ENCODE measurements around the gene RTP2. TPM values are rescaled to one million over a fixed set of nuclear protein-coding genes. Genes with fewer than 3 reads are reported as not detected.

Gene RTP2
- total and polyA plus RNA-seq, 9 of the 15 experiments (the other 6 are each of a cell fraction or from before 2014, with no cell fraction given), result not detected

DNA sequence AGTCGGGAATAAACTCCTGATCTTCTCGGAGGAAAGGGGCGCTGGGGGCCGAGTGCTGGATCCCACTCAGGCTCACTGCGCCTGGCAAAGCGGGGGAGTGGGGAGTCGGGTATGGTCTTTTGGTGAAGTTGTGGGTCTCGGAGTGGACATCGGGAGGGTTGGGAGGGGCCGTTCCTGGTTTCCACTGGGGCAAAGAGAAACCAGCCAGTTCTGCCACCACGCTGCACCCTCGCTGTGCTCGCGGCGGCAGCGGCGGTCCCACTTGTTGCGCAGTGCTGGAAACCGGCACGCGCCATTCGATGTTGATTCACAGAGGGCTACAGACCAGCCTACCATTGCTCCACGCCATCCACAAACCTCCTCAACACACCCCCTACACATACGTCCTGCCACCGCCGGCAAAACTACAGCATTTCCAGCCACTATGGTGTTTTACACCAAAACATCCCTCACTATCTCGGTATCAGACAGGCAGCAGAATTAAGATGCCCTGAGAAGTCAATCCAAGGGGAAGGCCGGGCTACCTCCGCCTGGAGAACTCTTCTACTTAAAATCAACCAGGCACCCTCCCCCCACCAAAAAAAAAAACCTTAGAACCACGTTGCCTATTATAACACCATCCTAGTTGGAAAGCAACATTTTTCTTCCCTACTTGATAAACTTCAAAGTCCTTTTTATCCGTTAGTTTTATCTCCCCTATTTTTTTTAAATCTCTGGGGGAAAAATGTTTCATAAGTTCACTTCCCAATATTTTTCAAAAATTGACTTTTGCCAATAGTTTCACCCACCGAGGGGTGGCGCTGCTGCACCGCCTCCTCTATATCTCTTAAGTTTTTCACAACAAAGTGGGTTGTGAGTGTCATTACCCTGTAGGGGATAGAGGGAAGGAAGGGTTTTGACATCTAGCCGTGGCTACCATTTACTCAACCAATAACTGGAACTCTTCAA is 39.3 kb upstream of the RTP2 start (continued):
- TF ChIP-seq CBX3 (IDR thresholded peaks at IDR 0.05; ENCODE audit: borderline replicate concordance in 1 of 2, low read length in 2 of 2), result peak in 1 of 2 experiments; percentile 34; a peak in 1 of 3 replicates
- TF ChIP-seq TBP (optimal IDR thresholded peaks at IDR 0.05; ENCODE audit: low read depth, low read length), result peak; percentile 15
- TF ChIP-seq ESRRA (IDR thresholded peaks at IDR 0.05; ENCODE audit: borderline replicate concordance, low read depth), result no peak
- peak; percentile 85 for TF ChIP-seq EHMT2 (IDR thresholded peaks at IDR 0.05)
- no peak for TF ChIP-seq NBN (IDR thresholded peaks at IDR 0.05; ENCODE audit: low read depth)
- TF ChIP-seq POLR2G (IDR thresholded peaks at IDR 0.05; ENCODE audit: low read depth, low read length), result peak; percentile 65
- 0 out of 2 replicates have a peak, but pooled peaks have one; percentile 12 for TF ChIP-seq STAT5A (IDR thresholded peaks at IDR 0.05; ENCODE audit: borderline replicate concordance, low read length)
- TF ChIP-seq CCNT2 (IDR thresholded peaks at IDR 0.05; ENCODE audit: borderline replicate concordance, extremely low read depth, insufficient read length, low read depth, low read length), result peak; percentile 21
- TF ChIP-seq RBFOX2 (IDR thresholded peaks at IDR 0.05; ENCODE audit: low read depth, low read length), result peak; percentile 69
- TF ChIP-seq, protein P1, sequence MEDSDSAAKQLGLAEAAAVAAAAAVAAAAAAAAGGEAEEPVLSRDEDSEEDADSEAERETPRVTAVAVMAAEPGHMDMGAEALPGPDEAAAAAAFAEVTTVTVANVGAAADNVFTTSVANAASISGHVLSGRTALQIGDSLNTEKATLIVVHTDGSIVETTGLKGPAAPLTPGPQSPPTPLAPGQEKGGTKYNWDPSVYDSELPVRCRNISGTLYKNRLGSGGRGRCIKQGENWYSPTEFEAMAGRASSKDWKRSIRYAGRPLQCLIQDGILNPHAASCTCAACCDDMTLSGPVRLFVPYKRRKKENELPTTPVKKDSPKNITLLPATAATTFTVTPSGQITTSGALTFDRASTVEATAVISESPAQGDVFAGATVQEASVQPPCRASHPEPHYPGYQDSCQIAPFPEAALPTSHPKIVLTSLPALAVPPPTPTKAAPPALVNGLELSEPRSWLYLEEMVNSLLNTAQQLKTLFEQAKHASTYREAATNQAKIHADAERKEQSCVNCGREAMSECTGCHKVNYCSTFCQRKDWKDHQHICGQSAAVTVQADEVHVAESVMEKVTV (CRISPR knock-in tag; IDR thresholded peaks at IDR 0.05), result peak; percentile 67
- TF ChIP-seq, protein P2, sequence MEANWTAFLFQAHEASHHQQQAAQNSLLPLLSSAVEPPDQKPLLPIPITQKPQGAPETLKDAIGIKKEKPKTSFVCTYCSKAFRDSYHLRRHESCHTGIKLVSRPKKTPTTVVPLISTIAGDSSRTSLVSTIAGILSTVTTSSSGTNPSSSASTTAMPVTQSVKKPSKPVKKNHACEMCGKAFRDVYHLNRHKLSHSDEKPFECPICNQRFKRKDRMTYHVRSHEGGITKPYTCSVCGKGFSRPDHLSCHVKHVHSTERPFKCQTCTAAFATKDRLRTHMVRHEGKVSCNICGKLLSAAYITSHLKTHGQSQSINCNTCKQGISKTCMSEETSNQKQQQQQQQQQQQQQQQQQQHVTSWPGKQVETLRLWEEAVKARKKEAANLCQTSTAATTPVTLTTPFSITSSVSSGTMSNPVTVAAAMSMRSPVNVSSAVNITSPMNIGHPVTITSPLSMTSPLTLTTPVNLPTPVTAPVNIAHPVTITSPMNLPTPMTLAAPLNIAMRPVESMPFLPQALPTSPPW (CRISPR knock-in tag; IDR thresholded peaks at IDR 0.05), result peak; percentile 48; the same call in 1 of the 2 replicates
- TF ChIP-seq HOXB6 (CRISPR knock-in tag; IDR thresholded peaks at IDR 0.05; ENCODE audit: borderline replicate concordance), result no peak
- TF ChIP-seq BACH1 (tag; IDR thresholded peaks at IDR 0.05), result no peak
- 0 out of 2 replicates have a peak, but pooled peaks have one; percentile 28 for TF ChIP-seq SMARCA4 (IDR thresholded peaks at IDR 0.05)
- no peak for TF ChIP-seq ZNF146 (CRISPR knock-in tag; IDR thresholded peaks at IDR 0.05; ENCODE audit: unreplicated experiment)

All from K562 (cell line).